Stimulated activated CD4-positive, alpha-beta T cell treated with anti-CD3 and anti-CD28 coated beads, Interleukin-4, amount 100 ng/mL, for 48 hours (primary cell): ENCODE data around the gene HPS1.

Source experiments
- DNase-seq, 2 donors: peaks; one replicate each; pipeline ENCODE4 v3.0.0-alpha.2; 2020; ENCODE audit warnings: low read depth in 2 of 2

HPS1 gene

DNA sequence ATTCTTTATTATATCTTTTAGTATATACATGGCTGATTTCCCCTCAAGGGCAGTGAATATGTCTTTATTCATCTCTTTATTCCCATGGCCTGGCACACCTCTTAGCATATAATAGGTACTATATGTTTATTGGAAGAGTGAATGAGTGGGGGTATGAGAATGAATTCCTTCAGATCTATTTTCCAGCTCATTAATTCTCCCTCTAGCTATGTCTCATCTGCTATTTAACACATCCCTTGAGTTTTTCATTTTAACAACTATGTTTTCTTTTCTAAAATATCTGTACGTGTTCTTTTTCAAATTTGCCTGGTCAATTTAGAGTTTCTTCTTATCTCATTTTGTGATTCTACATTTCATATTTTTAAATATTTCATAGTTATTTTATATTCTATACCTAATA is 14.4 kb downstream of the HPS1 start:
- DNase-seq, result no peak

DNA sequence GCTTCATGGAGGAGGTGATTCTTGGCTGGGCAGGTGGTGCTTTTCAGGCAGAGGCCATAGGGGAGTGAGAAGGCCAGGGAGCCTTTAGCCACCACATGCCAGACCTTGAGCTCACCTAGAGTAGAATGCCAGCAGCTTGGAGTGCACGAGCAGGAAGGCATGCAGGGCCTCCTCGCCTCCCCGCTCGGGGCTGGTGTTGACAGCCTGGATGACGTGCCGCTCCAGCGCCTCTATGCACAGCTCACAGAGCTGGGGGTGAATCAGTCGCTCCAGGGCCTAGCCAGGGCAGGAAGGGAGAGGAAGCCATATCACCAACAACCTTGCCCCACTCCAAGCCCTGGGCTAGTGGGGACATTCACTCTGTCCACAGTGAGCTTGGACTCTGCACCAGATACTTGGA is 15.7 kb downstream of the HPS1 start:
- no peak for DNase-seq

DNA sequence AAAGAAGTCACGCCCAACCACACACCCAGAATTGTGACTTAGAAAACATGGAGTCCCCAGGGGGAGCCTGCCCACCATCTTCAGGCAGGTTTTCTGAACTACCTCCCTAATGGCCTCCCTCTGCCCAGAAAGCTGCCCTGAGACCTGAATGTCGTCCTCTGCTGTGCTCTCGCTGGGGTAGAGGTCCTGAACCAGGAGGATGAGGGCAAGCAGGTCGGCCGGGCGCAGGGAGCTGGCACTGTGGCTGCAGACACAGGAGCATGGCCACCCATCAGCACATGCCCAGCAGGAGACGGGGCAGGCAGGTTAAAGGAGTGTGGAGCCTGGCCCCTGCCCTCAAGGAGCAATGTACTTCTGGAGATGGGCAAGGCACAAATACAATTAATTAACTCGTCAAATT is 16.3 kb downstream of the HPS1 start:
- DNase-seq, result no peak

DNA sequence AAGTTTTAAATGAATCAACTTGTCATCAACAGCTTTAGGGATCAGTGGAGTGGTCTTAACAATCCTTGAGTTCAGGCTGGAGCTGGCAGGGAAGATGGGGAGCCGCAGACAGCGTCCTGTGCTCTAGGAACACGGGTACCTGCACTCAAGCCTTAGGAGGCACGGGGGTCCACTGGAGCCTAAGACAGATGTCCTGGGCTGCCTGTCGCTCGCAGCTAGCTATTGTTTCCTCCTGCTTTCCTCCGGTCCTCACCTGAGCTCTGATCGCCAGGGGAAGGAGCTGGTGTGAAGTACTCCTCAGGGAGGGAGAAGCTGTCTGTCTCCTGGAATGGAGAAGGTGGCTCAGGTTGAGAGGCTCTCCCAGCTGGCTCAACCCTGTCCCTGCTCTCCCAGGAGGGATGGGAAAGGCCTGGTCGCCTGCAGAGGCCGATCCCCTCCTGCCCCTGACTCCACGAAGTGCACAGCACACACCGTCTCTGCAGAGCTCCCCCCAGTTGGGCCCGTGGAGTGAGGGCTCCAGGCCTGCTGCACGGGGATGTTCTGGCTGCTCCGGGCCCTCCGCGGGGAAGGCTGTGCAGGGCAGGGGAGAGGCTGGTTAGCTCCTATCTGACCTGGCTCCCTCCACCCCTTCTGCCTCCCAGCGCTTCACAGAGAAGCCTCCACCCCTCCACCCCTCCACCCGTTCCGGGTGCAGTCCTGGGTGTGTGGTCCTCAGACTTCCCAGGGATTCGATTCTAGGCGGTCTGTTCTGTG is 17.2 kb downstream of the HPS1 start:
- no peak for DNase-seq

DNA sequence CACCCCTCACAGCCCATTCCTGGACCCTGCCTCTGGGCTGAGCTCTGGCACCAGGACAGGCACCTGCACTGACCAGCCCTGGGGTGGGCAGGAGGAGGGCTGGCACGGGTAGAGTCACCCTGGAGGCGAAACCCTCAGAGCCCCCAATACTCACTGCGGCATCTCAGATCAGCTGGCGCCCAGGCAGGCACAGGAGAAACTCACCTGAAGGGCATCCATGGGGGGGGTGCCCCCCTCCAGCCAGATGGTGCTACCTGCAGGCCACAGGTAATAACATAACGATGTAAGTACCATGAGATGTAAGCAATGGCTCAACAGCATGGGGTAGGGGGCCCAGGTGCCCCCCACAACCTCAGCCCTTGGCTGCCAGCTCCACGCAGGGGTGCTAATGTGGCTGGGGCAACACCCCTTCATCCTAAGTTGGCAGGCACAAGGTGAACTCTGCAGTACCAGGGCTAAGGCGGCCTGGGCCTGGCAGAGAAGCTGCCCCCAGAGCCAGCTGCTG is 19.7 kb downstream of the HPS1 start:
- no peak for DNase-seq

DNA sequence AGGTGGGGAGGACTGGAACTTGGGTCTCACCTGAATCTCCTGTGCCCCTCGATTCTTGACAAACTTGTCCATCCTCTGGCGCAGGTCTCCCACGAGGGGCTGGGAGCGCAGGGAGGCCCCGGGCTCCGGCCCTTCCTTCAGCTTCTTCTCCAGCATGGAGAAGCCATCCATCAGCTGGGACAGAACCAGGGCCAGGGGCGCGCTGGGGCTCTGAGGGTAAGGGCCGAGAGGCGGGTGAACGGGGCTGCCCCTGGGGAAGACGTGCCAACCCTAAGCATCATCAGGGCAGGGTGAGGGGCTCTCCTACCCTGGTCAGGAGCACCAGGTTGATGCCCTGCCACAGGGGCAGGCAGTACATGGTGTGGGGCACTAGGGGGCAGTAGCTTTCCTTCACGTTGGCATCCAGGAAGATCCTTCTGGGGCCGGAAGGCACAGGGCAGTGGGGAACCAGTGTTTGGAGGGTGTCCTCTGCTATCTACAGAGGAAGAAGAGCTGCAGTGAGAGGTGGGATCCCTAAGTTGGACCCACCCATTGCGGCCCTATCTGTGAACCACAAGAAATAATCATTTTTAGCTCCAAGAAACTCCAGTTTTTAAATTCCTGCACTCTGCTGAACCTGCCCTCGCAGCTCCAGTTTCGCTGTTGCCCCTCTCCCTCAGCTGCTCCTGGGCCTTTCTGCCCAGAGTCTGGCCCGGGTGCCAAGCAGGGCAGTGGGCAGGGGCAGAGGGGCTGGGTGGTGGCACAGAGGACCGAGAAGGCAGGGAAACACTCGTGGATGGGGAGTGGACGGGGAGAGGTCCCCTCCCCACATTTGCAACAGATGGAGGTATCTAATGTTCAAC is 21.0 kb downstream of the HPS1 start:
- peak; percentile 25 to 32 for DNase-seq

DNA sequence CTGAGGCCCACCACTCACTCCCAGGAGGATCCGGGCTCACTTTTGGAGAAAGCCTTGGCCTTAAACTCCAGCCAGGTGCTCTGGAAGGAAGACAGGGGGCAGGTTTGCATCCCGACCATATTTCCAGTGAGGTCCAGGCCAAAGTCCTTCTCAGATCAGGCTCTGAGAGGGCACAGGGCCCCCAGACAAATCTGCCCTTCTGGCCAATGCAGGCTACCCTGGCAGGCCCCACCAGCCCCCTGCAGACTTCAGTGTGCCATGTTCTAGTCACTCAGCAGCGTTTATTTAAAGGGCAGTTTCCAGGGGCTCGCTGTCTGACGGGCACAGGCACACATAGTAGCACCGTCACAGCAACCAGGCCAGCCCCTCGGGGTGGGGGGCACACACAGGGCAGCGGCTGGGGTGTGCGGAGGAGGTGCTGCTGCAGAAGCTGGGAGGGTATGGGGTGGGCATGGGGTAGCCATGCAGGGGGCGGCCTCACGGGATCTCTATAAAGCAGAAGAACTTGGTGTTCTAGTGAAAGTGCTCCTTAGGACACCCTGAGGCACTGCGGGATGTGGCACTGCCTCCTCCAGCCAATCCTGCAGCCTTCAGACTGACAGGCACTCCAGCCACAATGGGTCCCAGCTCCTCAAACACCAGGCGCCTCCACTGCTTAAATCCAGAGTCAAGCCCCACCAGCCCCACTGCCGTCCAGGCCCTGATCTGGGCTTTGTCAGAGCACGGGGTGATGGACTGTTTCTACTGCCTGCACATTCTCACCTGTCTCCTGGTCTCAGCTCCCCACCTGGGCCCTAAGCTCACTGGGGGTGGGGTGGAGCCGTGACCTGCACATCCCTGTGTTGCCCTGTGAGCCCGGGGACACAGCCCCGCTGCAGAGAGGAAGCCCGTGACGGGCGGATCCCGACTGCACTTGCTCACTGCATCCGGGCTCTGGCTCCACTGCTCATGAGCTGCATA is 22.2 kb downstream of the HPS1 start:
- DNase-seq, result no peak

DNA sequence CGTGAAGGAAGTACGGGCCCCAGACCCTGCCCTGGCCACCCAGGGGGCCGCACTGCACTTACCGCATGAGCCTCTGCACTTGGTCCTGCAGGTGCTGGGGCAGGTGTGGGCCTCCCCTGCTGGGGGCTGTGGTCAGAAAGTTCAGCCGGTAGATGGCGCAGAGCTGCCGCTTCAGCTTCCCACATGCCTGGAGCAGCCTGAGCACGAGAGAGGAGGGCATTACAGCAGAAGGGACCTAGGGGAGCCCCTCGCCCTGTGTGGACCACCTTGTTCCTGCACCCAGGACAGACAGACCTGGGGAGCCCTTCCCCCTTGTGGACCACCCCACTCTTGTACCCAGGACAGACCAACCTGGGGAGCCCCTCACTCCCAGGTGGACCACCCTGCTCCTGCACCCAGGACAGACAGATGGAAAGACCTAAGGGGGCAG is 23.0 kb downstream of the HPS1 start:
- no peak for DNase-seq

DNA sequence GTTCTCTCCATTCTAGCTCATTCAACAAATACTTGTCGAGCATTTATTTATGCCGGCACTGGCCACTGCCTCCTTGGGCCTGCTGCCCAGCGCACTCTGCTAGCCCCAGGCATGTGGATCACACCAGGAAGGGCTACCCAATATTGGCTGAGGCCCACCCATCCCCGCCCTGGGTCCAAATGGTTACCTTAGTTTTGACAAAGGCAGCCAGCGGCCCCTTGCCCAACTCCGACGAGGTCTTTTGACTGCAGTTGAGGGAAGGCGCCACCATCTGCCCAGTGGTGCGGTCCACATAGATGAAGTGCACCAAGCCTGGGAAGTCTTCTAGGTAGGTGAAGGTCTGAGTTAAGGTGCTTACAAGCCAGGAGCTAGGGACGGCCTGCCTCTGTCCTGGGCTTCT is 24.6 kb downstream of the HPS1 start:
- no peak for DNase-seq

DNA sequence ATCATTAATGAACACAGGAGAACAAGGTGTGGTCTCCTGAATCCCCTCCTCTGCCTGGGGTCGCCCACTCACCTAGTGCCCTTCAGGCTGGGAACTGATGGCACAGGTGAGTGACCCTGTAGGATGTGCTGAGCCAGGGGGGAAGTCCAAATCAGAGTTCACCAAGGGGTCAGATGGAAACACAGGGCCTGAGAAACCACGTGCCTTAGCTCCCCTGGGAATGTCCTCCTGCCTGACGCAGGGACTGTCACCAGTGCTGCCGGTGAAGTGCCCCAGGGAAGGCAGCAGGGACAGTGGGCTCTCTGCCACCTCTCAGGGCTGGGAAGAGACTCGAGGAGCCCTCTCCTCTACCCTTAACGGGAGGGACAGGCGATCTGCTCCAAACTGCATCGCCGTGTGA is 25.9 kb downstream of the HPS1 start:
- DNase-seq, result no peak

DNA sequence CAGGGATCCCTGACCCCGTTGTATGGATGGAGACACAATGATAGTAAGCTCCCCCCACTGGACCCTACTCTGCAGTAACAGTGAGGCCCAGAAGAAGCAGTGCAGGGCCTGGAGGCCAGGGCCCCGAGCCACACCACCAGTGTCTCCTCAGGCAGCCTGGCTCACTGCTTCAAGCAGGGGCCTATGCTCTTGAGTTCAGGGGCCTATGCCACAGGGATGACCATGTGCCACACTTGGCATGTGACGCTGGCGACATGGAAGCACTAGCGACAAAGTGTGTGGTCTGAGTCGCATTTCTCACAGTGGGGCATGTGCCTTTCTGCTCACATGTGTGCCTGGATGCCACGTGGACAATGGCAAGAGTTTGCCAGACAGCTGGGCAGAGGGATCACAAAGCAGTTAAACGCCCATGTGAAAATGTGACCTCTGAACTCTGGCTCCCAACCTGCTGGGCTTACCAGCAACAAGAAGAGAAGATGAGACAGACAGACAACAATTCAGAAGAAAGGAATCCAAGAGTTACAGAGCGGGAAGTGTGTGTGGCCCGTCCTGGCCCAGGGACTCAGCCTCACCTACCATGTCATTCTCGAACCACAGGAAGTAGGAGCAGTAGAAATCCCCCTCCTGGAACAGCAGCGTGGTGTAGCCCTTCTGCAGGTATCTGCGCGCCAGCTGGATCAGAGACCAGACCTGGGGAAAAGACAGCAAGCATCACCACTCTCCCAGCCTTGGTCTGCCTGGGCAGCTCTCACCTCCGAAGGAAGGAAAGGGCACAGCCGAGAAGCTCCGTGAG is 27.1 kb downstream of the HPS1 start:
- no peak for DNase-seq

DNA sequence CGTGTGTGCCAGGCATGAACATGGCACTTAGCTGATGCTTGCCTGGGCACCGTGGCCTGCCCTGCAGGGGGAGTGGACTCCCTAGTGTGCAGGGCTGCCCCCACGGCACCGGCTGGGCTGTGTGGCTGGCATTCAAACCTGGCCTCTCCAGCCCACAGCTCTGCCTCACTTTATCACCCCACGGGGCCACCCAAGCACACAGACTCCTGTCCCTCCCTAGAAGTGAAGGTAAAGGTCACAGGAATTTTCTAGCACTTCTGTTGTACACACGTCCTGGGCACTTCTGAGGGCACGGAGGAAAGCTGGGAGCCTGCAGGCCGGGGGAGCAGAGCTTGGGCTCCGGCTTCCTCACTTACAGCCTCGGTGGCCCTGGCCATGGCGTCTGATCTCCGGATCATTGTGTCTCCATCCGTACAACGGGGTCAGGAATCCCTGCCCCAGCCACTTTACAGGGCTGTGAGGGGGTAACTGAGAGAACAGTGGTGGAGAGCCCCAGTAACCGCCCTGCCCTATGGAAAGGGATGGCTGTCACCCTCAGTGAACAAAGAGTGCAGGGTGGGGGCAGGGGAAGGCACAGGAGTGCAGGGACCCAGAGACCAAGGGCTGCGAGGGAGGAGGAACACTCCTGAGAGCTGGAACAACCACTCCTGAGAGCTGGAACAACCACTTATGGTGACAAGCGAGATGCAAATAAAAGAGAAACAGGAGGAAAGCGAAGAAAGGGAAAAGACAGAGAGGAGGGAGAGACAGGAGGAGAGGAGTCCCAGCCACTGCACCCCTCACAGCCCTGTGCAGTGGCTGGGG is 27.9 kb downstream of the HPS1 start:
- no peak for DNase-seq

DNA sequence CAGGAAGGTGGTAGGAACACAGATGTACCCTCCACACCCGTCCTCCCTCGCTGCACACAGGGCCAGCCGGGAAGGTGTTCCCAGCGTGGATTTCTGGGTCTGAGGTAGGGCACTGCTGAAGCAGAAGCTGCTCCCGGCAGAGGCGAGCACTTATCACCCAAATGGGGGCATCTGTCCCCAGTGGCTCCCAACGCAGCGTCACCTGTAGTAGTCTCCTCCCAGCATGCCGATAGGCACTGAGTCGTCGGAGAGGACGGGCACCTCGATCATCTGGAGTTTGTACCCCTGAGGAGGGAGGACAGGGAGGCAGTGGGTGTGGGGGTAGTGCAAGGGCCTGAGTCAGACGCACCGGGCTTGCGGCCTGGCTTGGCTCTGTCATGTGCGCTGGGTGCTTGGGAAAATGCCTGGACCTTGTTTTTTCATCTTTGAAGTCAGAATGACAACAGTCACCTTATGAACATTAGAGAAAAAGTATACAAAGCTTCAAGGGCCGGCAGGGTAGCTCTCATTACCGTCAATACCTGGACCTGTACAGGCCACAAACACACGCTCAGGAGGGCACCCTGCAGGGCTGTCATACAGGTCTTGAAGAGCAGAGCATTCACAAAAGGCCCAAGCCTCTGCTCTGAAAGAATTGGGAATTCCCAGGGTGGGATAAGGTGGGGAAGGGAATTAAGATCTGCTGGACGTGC is 28.6 kb downstream of the HPS1 start:
- DNase-seq, result no peak

DNA sequence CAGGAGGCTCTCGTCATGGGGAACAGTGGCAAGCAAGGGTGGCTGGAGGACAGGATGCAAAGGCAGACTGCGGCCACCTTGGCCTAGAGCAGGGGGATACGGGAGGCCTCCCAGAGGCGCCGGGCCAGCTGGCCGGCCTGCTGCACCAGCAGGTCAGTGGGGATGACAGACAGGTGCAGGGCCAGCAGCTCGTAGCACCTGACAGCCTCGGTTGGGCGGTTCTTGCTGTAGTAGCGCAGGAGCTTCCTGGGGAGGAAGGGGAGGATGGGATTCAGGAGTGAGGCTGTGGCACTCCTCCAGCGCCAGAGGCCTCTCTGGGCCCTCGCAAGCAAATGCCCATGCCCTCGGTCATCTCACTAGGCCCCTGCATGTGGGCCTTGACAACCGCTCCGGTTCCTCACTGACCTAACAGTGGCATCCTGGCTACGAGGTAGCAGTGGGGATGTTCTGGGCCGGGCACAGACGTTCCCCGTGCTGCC is 29.2 kb downstream of the HPS1 start:
- no peak for DNase-seq

DNA sequence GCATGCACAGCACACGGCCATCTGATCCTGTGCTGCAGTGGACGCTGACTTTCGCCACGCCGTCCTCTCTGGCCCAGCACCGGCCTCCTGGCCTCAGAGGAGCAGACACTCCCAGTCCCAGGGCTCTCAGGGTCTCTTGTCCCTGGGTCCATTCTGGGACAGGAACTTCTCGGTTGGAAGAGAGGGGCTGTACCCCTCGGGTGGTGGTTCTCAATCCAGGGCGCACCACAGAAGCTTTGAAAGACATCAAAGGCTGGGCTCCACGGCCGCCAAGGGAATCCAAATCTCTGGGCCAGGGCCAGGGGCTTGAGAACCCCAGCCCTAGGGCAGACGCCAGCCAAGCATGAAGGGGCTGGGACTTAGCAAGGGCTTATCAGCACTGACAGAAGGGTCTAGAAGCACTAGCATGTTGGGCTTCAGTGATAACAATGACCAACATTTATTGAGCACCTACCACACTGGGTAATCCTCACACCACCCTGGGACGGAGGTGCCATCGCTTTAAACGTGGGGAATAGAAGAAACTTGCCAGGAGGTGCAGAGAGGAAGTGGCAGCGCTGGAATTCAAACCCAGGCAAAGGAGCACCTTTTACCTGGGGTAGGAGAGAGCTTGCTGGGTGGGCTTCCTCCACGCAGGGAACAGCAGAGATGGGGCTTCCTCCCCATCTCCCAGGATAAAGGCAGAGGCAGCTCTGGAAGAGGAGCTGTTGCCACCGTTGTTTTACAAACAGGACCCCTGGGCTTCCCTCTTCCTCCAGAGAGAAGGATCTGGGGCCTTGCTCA is 29.9 kb downstream of the HPS1 start:
- no peak for DNase-seq

DNA sequence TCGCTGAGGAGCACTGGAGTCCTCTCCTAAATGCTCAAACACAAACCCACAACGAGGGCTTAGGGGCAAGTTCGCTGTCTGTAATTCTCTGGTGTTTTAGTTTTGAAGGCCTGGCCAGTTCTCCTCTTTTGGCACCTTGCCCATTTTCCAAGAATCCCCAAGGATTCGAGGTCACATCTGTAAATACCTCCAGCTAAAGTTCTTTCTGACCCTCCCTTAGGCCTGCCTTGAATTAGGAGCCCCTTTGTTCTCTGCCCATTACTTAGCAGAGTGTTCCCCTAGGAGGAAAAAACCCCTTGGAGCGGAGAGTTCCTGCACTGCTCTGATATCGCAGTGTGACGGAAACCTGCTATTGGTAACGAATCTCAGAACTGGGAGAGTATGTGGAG is 31.0 kb downstream of the HPS1 start:
- no peak for DNase-seq

DNA sequence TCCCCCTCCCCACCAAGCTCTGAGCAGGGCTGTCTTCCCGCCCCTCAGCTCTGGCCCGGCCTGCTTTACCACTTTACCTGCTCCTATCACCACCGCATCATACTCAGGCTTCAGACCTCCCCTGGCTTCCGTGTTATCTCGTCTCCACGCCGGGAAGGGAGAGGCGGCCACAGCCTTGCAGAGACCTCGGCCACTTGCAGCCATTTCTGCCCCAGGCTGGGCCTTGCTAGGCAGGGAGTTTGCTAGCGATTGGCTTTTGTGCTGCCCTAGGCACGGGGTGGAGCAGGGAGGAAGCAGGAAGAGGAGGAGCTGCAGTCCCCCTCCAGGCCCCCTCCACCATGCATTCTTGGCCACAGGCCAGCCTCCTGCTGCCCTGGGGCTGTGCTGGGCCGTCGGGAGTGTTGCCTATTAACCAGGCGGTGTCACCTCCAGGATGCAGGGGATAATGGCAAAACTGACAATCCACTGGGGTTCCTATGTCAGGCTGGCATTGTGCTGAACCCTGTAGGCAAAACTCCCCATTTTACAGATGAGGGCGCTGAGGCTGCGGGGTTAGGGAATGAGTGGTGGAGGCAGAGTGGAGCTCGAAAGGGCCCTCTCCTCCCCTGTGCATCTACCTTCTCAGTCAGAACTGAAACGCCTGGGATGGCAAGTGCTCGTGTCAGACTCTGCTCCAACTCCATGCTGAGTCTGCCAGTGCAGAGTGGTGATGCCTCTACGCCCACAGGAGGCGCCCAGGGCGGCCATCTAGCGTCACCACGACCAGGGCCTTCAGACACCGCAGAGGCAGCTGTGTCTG is 31.6 kb downstream of the HPS1 start, which contains the start of gene PYROXD2:
Gene PYROXD2, minus strand, starts transcription at position 251 of the 799 bp plus-strand sequence. Its CDS starts 47 bp downstream, at position 204.
- DNase-seq, result peak in 1 of 2 donors; percentile 12

DNA sequence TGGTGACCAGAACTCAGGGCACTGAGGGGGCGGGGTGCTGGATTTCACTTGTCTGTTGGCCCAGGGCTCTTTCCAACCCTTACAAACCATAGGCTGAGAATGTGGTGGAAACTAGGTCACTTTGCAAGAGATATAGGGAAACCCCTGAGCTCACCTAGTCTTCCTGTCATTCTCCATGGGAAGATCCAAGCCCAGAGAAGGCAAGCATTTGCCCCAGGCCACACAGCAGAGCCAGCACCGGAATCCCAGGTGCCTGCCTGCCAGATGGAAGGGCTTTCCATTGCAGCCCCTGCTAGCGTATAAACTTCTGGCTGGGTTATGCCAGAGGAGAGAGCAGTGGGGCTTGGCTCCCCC is 32.2 kb downstream of the HPS1 start:
- no peak for DNase-seq
